NCI-H187 treated with DMSO at 0.1 percent for 48 hours (cell line): ENCODE data around the gene SLC12A3.

Experiments
- DNase-seq: peaks from one replicate; lab custom pipeline; 2025; lab: John Stamatoyannopoulos, UW

SLC12A3 gene

DNA sequence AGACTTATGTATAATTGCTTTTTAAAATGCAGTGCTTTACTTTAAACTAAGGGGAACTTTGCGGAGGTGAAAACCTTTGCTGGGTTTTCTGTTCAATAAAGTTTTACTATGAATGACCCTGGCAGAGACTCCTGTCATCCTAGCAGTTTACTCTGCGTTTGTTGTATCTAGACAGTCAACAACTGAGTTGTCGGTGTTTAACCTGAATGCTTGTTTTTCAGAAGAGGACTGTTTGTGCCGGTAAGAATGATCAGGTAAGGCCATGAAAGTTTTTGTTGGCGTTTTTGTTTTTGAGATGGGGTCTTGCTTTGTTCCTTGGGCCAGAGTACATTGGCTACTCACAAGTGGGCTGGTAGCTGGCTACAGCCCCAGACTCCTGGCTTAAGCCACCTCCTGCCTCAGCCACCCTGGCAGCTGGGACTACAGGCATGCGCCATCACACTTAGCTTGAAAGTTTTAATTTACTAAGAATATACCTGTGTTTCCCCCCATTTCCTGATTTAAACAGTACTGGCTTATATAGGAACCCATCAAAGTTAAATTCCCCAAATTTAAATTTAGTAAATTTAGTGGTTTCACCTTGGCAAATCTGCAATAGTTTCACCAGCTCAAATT is 78.9 kb downstream of the SLC12A3 start:
- DNase-seq: no peak

DNA sequence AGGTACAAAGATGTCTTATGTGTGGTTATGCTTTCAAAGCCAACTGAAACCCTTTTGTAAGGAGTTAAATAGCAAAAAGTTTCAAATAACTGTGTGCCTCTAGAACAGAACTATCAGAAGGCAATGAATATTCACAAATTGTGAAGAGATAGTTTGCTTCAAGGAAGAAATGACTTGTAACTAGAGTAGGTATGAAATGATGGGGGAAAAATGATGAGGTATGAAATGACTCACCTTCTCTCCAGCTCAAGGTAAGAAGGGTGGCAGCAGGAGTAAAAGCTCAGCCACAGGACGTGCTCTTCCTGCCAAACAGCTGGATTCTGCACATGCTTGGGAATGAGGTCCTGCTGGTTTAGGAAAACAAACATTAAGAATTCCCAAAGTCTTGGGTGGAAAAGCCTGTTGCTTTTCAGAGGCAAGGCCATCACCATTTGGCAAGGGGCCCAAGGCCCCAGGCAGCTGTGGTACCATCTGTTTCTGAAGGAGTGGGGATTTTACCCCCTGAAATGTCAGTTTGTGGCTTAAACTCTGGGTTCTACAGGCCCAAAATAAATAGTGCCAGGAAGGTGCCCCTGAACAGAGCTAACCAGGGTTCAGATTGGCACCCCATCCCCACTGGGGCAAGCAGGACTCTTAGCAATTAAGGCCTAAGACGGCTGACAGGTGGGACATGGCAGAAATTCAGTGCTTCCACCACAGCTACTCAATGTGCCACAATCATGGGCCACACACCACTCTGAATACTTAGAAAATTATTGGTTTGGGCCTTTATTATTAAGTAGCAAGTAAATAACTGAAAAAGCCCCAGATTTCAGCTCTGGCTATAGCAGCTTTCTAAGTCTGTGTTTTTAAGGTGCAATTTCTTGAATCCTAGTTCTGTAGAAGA is 80.2 kb downstream of the SLC12A3 start:
- DNase-seq: no peak

DNA sequence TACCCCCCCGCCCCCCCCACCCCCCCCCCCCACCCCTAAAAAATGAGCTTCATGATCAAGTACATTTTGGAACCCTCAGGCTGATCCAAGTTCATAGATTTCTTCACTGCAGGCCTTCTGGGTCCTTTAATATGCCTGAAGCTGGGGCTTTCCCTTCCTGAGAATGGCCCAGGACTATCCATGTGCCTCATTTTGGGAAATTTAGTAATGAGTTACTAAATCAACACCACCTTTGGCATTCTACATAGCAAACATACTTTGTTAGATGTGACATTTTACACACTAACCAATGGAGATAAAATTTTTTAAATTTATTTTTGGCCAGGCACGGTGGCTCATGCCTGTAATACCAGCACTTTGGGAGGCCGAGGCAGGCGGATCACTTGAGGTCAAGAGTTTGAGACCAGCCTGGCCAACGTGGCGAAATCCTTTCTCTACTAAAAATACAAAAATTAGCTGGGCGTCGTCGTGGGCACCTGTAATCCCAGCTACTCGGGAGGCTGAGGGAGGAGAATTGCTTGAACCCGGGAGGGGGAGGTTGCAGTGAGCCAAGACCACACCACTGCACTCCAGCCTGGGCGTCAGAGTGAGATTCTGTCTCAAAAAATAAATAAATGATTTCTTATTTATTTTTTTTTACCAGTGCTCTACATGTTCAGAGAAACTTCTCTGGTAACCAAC is 81.0 kb downstream of the SLC12A3 start:
- DNase-seq: no peak

DNA sequence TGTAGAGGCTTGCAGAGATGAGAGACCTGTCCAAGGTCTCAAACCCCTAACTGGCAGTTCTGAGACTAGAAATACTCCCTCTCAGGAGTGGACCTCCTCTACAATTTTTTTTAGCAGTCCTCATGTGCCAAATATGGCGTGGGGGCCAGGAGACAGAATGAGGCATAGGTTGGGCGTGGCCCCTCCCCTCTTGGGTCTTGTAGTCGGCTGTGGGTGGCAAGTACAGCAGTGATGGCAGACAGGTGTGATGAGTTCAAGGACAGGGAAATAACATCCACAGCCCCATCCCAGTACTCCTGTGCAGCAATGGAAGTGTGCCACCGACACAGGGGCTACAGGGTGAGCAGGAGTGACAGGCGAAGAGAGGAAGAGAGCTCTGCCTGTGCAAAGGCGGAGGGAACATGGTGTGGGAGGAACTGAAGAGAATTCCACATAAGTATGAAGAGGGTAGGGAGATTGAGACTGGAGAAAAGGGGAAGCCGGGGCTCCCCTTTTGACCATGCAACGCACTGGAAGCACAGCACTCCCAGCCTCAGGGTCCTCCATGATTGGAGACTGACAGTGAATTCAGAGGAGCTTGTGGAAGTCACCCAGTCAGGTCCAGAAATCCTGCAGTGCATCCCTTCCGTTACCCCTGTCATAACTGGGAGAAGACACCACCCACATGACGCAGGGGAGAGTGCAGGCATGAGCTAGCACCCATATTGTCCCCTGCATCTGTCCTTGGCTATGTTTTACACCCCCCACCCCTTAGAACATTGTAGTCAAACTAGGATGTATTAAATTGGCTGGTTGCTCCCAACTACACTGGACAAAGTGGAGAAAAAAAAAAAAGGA is 82.0 kb downstream of the SLC12A3 start:
- no peak for DNase-seq

DNA sequence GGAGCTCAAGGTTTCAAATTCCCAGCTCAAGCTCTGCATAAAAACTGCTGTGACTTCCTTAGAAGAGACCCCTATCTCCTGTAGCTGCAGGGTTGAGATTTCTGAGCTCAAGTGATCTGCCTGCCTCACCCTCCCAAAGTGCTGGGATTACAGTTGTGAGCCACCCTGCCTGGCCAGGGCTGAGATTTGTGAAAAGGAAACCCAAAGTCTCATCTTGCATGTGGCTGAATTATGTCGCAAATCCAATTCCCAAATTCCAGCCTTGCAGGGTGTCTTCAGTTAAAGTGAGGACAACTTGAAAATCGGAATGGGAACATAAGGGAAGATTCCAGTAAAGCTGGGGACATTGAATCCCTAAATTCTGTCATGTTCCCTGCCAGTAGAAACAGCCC is 82.6 kb downstream of the SLC12A3 start:
- DNase-seq: no peak

DNA sequence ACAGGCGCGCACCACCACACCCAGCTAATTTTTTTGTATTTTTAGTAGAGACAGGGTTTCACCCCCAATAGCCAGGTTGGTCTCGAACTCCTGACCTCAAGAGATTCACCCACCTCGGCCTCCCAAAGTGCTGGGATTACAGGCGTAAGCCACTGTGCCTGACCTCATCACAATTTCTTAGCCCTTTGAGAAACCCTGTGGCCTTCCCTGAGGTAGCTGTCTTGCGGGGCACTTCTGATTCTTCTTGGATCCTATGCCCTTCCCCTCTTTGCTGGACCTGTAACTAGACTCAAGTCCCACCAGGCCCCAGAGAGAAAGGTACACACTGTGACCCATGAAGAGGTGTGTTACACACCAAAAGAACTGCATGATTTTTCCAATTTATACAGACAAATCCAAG is 83.2 kb downstream of the SLC12A3 start:
- DNase-seq: no peak

DNA sequence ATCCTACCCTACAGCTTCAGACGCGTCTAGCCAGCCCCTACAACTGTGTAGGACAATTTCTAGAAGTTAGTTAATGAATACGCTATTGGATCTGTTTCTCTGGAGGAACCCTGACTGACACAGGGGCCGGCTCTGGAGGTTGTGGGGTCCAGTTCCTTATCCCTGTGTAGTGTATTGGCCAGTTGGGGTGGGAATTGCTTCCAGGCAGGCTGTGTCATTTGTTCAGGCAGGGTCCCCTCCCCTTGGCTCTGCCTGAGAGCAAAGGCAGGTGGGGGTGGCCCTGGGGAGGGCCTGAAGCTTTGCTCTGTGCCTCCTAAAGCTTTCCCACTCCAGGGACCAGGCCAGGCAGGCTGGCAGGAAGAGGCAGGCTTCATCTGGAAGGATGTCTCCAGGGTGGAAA is 85.0 kb downstream of the SLC12A3 start:
- no peak for DNase-seq

DNA sequence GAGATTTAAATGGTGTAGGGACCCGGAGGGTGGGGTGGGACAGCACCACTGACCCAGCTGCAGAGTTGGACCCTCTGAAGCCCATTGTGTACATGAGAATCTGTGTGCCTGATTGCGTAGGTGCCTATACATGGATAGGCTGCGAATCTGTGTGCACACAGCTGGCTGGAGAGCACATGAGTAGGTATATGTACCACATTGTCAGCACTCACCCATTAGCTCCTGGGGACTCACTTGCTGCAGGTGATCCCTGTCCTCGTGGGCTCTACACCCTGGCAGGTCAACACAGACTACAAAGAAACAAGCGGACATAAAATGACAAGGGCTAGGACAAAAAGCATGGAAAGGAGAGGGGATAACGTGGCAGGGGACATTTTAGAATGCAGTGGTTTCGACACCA is 85.4 kb downstream of the SLC12A3 start:
- DNase-seq: no peak

DNA sequence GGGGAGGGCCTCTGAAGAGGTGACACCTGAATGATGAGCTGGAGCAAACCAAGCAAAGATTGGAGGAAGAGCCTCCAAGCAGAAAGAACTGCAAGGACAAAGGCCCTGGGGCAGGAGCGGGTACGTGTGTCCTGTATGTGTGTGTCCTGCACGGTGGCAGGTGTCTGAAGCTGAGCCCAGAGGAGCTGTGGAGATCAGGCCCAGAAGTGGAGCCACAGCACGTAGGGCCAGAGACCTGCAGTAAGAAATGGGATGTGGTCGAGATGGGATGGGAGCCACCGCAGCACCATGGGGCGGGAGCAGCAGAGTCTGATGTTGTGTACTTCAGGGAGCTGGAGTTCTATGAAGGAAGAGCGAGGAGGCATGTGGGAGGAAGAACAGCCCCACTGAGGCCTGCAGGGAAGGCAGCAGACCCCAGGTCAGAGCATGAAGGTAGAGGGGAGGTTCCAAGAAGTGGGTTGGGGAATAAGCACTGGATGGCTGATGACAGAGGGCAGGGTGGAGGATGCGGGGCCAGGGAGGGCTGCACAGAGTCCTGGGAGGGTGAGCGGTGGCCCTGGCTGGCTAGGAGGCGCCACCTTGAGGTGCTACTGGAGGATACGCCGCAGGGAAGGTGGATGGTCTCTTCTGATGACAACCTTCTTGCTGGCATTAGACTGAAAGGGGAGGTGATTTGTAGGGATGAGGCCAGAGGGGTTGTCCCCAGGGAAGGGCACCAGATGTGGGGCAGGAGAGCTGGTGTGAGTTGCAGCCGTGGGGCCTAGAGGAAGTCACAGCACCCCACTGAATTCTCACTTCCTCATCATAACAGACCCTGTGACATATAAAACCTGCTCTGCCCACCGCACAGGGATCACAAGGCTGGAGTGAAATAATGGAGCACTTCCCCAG is 86.1 kb downstream of the SLC12A3 start:
- DNase-seq: no peak

DNA sequence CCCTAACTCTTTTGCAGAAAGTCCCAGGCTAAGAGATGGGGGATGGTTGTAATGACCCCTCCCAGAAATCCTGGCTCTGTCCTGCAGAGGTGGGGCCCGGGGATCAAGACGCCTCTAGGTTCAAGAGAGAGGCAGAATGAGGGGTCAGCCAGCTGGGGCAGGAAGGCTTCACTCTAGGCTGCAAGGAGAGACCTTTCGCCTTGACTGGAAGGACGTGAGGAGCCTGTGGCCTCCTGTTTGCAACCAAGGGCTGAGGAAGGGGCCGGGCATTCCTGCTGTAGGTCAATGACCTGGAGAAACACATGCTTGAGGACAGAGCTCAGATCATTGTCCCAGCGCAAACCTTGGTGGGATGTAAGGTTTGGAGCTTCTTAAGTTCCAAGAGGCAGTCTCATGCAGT is 88.0 kb downstream of the SLC12A3 start:
- no peak for DNase-seq

DNA sequence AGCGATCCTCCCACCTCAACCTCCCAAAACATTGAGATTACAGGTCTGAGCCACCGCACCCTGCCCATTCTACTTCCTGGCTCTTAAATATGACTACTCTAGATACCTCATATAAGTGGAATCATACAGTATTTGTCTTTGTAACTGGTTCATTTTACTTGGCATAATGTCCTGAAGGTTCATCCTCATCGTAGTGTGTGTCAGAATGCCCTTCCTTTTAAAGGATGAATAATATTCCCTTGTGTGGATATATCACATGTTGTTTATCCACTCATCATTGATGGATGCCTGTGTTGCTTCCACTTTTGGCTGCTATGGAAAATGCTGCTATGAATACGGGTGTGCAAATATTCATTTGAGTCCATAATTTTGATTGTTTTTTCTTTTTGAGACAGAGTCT is 91.1 kb downstream of the SLC12A3 start:
- no peak for DNase-seq

DNA sequence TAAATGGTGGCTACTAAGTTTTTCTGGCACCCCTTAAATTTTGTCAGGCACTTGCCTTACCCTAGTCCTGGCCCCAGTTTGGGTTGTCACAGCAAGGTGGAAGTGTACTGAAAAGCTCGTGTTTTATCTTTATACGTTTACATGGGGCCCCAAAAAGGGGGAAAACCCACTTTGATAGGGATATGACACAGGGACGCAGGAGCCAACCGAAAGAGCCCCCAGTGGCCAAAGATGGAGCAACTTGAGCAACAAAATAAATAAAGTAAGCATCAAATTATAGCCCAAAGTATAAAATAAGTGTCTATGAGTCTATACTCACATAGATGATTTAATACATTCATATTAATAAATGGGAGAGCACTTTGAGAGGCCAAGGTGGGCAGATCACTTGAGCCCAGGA is 91.7 kb downstream of the SLC12A3 start:
- DNase-seq: no peak

DNA sequence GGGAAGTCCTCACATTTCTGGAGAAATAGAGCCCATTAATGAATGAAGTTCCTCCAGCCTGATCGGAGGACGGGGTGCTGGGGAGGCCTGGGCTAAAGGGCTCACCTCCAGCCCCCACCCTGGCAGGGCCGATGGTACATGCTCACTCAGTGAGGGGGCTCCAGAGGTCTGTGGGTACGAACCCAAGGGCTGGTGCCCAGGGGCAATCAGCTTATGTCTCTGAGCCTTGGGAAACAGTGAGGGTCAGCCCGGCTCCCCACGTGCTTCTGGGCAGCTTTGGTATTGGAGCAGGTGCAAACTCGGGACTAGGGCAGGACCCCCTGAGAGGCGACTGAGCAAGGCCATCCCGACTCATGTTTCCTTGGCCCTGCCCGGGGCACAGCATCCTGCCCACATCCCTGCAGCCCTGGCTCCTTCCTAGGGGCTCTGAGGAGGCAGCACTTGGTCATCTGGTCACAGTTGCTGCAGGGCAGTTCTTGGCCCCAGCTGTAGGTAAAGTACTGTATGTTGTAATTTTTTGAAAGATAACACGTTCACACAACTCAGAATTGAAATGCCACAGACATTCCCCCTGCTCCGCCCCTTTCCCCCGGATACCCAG is 95.8 kb downstream of the SLC12A3 start:
- no peak for DNase-seq

DNA sequence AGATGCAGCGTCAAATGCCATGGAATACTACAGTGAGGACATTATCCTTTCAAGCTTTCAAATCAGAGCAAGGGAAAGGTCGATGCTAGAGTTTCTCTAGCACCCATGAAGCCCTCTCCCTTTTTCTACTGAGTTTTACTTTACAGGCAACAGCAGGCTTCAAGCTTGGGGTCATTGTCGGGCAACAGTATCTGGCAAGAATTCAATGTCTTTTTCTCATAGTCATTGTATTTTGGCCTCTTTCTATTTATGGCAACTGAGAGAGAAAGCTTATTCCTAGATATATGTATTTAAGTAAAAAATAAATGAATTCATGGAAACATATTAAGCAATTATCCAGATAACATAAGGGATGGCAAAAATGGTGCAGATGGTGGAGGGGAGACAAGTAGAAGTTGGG is 96.4 kb downstream of the SLC12A3 start:
- DNase-seq: no peak

DNA sequence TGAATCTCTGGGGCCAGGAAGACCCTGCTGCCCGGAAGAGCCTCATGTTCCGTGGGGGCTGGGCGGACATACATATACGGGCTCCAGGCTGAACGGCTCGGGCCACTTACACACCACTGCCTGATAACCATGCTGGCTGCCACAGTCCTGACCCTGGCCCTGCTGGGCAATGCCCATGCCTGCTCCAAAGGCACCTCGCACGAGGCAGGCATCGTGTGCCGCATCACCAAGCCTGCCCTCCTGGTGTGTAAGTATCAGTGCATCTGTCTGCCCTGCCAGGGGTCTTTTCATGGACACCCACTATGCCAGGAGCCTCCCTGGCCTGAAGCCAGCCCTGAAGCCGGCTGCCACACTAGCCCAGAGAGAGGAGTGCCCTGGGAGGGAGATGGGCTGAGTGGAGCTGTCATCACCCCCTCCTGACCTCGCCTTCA is 96.9 kb downstream of the SLC12A3 start, which contains the start of gene CETP:
Gene CETP (plus strand): TSS at position 100 of the 431 bp plus-strand sequence. CDS start 30 bp downstream, at position 130.
- DNase-seq: no peak

DNA sequence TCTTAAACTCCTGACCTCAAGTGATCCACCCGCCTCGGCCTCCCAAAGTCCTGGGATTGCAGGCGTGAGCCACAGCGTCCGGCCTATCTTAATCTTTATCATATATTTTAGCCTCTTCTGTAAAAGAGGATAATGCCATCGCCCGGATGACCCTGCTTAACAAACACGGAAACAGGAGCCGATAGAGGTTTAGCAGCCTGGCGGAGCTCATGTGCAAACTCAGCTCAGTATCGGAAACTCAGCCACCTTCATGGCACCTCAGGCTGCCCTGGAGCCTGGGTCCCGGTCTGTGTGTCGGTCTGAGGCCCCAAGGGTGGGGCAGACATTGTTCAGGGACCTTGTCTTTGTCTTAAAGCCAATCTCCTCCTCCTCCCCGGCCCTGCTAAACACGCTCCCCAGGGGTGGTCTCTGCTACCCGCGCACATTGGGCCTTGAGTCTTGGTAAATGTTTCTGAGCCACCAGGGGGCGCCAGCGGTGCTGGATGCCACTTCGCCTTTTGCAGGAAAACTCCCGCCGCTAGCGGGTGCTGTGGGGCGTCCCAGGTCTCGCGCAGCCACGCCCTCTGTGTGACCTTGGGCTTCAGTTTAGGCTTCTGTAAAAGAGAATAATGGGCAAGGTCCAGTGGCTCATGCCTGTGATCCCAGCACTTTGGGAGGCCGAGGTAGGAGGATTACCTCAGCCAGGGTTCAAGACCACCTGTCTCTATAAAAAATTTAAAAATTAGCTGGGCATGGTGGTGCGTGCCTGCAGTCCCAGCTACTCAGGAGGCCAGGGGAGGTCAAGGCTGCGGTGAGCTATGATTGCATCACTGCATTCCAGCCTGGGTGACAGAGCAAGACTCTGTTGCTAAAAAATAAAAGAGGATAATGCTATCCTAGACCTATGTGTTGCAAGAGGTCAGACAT is 99.5 kb downstream of the SLC12A3 start:
- DNase-seq: no peak
